Measurements from ENCODE around the gene RPSA.
"Not testable (repeated sequence)": the region's sequence is repeated elsewhere in the genome, so short reads cannot be mapped to it uniquely, and the experiment has no call there.

The RPSA gene

DNA sequence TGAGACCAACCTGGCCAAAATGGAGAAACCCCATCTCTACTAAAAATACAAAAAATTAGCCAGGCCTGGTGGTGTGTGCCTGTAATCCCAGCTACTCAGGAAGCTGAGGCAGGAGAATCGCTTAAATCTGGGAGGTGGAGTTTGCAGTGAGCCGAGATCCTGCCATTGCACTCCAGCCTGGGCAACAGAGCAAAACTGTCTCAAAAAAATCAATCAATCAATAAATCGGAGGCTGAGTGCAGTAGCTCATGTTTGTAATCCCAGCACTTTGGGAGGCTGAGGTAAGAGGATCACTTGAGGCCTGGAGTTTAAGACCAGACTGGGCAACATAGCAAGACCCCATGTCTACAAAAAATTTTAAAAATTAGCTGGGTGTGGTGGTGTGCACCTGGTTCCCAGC lies 8.8 kb downstream of the RPSA start:
- DNase-seq (ENCODE audit: low read depth, low spot score); H3K4me3 ChIP-seq (ENCODE audit: low read length): not testable (repeated sequence)

DNA sequence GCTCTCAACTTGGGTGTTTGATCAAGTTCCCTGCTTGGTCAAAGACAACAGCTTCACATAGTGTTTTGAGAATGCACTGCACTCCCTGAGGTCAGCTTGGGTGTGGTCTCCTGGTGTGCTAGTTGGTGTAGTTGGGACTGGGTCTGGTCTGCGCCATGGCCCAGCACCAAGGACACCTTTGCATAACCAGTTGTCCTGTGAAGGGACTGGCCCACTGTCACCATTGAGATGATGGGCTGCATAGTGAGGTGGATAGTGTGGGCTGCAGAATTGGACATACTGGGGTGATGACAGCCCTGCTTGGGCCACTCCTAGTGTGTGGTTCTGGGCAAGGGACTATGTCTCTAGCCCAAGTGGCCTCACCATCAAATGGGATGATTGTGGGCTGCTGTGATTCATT lies 9.5 kb downstream of the RPSA start:
- H3K4me3 ChIP-seq (ENCODE audit: low read length): no peak overlapping the region
- no peak for DNase-seq (ENCODE audit: low read depth, low spot score)

- H3K4me3 ChIP-seq (ENCODE audit: low read length); DNase-seq (ENCODE audit: low read depth, low spot score): not testable (repeated sequence)
Observed at GRCh38 chr3:39416998-39417397, 10.5 kb downstream of the RPSA start.

DNA sequence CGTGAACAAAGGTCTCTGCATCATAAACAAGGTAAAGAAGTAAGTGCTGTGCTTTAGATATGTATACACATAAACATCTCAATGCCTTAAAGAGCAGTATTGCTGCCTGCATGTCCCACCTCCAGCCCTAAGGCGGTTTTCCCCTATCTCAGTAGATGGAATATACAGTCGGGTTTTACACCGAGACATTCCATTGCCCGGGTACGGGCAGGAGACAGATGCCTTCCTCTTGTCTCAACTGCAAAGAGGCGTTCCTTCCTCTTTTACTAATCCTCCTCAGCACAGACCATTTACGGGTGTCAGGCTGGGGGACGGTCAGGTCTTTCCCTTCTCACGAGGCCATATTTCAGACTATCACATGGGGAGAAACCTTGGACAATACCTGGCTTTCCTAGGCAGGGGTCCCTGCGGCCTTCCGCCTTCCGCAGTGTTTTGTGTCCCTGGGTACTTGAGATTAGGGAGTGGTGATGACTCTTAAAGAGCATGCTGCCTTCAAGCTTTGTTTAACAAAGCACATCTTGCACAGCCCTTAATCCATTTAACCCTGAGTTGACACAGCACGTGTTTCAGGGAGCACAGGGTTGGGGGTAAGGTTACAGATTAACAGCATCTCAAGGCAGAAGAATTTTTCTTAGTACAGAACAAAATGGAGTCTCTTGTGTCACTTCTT lies 12.2 kb downstream of the RPSA start:
- DNase-seq (ENCODE audit: low read depth, low spot score); H3K4me3 ChIP-seq (ENCODE audit: low read length): not testable (repeated sequence)

- no peak for DNase-seq (ENCODE audit: low read depth, low spot score)
- H3K4me3 ChIP-seq (ENCODE audit: low read length): no peak overlapping the region
Observed at GRCh38 chr3:39419742-39420315, 13.3 kb downstream of the RPSA start.

DNA sequence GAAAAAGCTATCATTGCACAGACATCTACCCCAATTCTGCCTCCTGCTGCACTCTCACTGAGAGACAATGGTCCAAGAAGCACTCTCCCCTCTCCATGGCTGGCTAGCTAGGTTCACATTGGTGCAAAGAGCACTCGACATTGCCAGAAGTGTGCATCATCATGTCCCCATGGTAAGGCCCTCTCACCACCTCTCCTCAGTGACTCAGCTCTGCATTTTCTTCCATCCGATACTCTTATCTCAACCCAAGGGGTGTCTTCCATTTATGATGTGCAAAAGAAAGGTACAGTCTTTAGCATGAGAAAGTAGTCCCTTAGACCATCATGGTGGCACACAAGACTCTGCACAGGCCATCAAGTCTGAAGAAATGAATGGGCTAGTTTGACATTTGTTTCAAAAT lies 14.0 kb downstream of the RPSA start:
- no peak overlapping the region for H3K4me3 ChIP-seq (ENCODE audit: low read length)
- no peak for DNase-seq (ENCODE audit: low read depth, low spot score)

- H3K4me3 ChIP-seq (ENCODE audit: low read length): no peak overlapping the region
- no peak for DNase-seq (ENCODE audit: low read depth, low spot score)
Observed at GRCh38 chr3:39423436-39423970, 17.0 kb downstream of the RPSA start.

DNA sequence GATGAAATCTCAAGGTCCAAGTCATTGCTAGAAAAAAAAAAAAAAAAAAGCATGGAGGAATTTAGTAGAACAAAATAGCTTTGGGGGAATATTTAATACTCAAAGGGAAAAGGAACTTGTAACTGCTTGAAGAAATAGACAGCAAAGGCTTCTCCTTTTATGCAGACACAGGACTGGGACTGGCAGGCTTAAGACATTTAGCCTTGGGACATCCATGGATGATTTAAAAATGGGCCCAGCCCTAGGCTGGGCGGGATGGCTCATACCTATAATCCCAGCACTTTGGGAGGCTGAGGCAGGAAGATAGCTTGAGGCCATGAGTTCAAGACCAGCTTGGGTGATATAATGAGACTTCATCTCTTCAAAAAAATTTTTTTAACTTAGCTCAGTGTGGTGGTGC lies 19.8 kb downstream of the RPSA start:
- H3K4me3 ChIP-seq (ENCODE audit: low read length): no peak overlapping the region
- no peak for DNase-seq (ENCODE audit: low read depth, low spot score)

DNA sequence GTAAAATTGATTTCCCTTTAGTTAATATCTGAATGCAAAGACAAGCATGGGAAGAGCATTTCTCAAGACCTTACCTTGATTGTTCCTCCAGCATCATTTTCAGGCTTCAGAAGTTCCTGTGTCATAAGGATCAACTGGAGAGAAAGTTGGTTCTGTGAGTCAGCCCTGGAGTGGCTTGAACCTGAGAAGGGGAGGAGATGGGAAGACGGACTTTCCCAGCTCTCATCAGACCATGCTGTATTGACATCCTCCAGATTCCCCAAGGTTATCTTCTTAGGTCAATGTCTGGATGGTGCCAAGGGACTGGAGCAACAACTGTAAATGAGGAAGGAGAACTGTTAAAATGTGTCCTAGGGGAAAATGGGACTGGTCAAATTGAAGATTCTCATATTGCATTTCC lies 21.0 kb downstream of the RPSA start:
- no peak for DNase-seq (ENCODE audit: low read depth, low spot score)
- H3K4me3 ChIP-seq (ENCODE audit: low read length): no peak overlapping the region

GRCh38 chr3:39428745-39429201 lies 22.3 kb downstream of the RPSA start:
- DNase-seq (ENCODE audit: low read depth, low spot score): no peak
- no peak overlapping the region for H3K4me3 ChIP-seq (ENCODE audit: low read length)

DNA sequence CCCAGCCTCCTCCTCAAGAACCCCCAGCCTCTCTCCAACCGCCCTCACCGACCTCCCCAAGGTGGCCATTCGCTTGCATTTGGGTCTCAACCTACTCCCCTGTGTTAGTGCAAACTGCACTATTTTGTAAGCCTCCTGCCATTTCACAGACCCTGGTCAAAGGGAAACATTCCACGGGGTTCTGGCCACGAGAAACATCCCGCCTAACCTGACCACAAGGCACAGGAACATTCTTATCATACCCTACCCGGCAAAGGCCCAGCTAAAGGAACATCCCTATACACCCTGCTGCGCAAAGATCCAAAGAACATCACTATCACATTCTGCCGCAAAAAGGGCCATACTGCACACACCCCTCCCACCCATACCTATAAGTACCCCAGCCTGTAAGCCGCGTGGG lies 22.9 kb downstream of the RPSA start:
- DNase-seq (ENCODE audit: low read depth, low spot score): no peak
- H3K4me3 ChIP-seq (ENCODE audit: low read length): no peak overlapping the region

DNA sequence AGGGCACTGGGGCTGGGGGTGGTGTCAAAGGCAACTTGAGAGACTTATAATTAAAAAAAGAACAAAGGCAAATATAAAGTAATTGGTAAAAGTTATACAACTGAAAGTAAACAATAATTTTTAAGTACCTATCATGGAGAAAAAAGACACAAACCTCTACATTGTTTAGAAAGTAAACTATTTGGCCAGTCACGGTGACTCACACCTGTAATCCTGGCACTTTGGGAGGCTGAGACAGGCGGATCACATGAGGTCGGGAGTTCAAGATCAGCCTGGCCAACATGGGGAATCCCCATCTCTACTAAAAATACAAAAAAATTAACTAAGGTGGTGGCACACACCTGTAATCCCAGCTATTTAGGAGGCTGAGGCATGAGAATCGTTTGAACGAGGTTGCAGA lies 25.8 kb downstream of the RPSA start:
- DNase-seq (ENCODE audit: low read depth, low spot score): no peak
- H3K4me3 ChIP-seq (ENCODE audit: low read length): no peak overlapping the region

DNA sequence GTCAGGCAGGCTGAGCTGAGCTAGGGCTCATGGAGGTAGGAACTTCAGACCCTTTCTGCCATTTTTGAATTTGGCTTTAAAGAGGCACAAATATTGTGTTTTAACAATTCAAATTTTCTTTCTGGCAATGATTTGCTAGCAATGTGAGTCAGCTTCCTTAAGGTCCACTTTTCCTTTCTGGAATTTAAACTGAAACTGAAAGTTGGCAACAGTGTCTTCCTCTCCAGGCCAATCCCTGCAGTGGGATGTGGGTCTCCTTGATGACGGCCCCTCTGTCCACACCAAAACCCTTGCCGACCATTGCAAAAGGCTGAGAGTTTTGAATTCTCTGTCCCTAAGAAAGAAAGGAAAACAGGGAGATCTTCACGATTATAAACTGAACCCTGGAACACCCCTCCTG lies 27.1 kb downstream of the RPSA start:
- DNase-seq (ENCODE audit: low read depth, low spot score): no peak
- no peak overlapping the region for H3K4me3 ChIP-seq (ENCODE audit: low read length)

GRCh38 chr3:39434574-39434973 lies 28.1 kb downstream of the RPSA start:
- no peak overlapping the region for H3K4me3 ChIP-seq (ENCODE audit: low read length)
- DNase-seq (ENCODE audit: low read depth, low spot score): no peak

DNA sequence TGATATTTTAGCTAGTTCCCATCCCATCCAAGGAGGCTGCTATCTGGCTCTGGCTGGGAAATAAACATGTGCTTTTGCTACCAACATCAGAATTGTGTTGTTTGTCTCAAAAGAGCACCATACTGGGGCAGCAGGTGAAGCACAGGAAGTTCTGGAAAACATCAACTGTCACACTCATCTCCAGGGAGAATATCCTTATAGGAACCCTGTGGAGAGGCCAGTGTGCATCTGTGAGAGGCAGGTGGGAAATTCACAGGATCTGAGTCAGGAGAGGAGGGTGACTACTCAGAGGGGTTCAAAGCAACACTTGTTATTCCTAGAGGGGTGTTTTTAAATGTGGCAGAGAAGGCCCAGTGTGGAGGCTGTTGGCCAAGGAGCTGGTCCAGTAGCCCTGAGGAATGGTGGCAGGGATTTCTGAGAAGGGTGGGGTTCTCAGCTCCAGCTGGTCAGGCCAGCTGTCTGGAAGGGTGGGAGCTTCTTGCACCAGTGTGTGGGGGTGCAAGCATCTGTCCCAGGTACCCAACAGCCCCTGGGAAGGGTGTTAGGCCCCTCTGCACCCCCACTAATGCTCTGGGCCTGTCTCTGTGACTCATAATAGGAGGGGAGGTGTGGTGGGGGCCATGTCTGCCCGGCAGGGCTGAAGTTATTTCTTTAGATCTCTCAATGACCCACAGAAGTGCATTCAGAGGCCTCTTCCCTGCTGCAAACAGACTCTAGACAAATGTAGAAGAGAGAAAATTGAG lies 28.7 kb downstream of the RPSA start:
- DNase-seq (ENCODE audit: low read depth, low spot score): no peak
- H3K4me3 ChIP-seq (ENCODE audit: low read length): no peak overlapping the region

GRCh38 chr3:39438880-39439279 lies 32.4 kb downstream of the RPSA start:
- H3K4me3 ChIP-seq (ENCODE audit: low read length): no peak overlapping the region
- DNase-seq (ENCODE audit: low read depth, low spot score): no peak

- DNase-seq (ENCODE audit: low read depth, low spot score): no peak
- H3K4me3 ChIP-seq (ENCODE audit: low read length): no peak overlapping the region
Observed at GRCh38 chr3:39440316-39440715, 33.8 kb downstream of the RPSA start.

- no peak overlapping the region for H3K4me3 ChIP-seq (ENCODE audit: low read length)
- DNase-seq (ENCODE audit: low read depth, low spot score): no peak
Observed at GRCh38 chr3:39443530-39443929, 37.0 kb downstream of the RPSA start.

GRCh38 chr3:39445927-39446326 lies 39.4 kb downstream of the RPSA start:
- DNase-seq (ENCODE audit: low read depth, low spot score): no peak
- no peak overlapping the region for H3K4me3 ChIP-seq (ENCODE audit: low read length)

GRCh38 chr3:39446444-39446843 lies 39.9 kb downstream of the RPSA start:
- H3K4me3 ChIP-seq (ENCODE audit: low read length): no peak overlapping the region
- no peak for DNase-seq (ENCODE audit: low read depth, low spot score)
